ENCODE results near the gene MED23. TPM values are rescaled to one million over a fixed set of nuclear protein-coding genes. Genes with fewer than 3 reads are reported as not detected.

The MED23 gene
- total RNA-seq, 1 donor from 2014 or later = 20.8 TPM

GRCh38 chr6:131565056-131565455 lies 63.0 kb downstream of the MED23 start:
- no peak for TF ChIP-seq CTCF (IDR thresholded peaks at IDR 0.05; ENCODE audit: insufficient read depth, low read length, poor library complexity, severe bottlenecking)
- Histone ChIP-seq H3K4me3 (ENCODE audit: low read depth, low read length) (no peak overlapping the region), H3K36me3 (ENCODE audit: control insufficient read depth, insufficient read depth, low read length) (no peaks in the 10 kb centered on the region), H3K27me3 (ENCODE audit: control insufficient read depth, insufficient read depth, low read length) (no peaks in the 10 kb centered on the region)
- DNase-seq (ENCODE audit: low read depth) = no peak

GRCh38 chr6:131561925-131562707 lies 65.9 kb downstream of the MED23 start:
- TF ChIP-seq CTCF (IDR thresholded peaks at IDR 0.05; ENCODE audit: insufficient read depth, low read length, poor library complexity, severe bottlenecking) = no peak
- no peak for DNase-seq (ENCODE audit: low read depth)
- no peaks in the 10 kb centered on the region for H3K27me3 ChIP-seq (ENCODE audit: control insufficient read depth, insufficient read depth, low read length)

GRCh38 chr6:131558922-131559321 lies 69.1 kb downstream of the MED23 start:
- no peak overlapping the region for H3K4me3 ChIP-seq (ENCODE audit: low read depth, low read length)
- TF ChIP-seq CTCF (IDR thresholded peaks at IDR 0.05; ENCODE audit: insufficient read depth, low read length, poor library complexity, severe bottlenecking) = no peak
- no peaks in the 10 kb centered on the region for H3K27me3 ChIP-seq (ENCODE audit: control insufficient read depth, insufficient read depth, low read length)
- no peak for DNase-seq (ENCODE audit: low read depth)
- H3K36me3 ChIP-seq (ENCODE audit: control insufficient read depth, insufficient read depth, low read length) = no peaks in the 10 kb centered on the region

More at GRCh38 chr6:131561925-131562707, 65.9 kb downstream of the MED23 start:
- Histone ChIP-seq H3K36me3 (ENCODE audit: control insufficient read depth, insufficient read depth, low read length) (no peaks in the 10 kb centered on the region), H3K4me3 (ENCODE audit: low read depth, low read length) (no peak overlapping the region)

- no peak overlapping the region for H3K4me3 ChIP-seq (ENCODE audit: low read depth, low read length)
- no peaks in the 10 kb centered on the region for H3K36me3 ChIP-seq (ENCODE audit: control insufficient read depth, insufficient read depth, low read length)
- no peaks in the 10 kb centered on the region for H3K27me3 ChIP-seq (ENCODE audit: control insufficient read depth, insufficient read depth, low read length)
- no peak for DNase-seq (ENCODE audit: low read depth)
- no peak for TF ChIP-seq CTCF (IDR thresholded peaks at IDR 0.05; ENCODE audit: insufficient read depth, low read length, poor library complexity, severe bottlenecking)
These were observed 72.0 kb downstream of the MED23 start for GRCh38 chr6:131555992-131556391.

- TF ChIP-seq CTCF (IDR thresholded peaks at IDR 0.05; ENCODE audit: insufficient read depth, low read length, poor library complexity, severe bottlenecking) = no peak
- Histone ChIP-seq H3K4me3 (ENCODE audit: low read depth, low read length) (no peak overlapping the region), H3K27me3 (ENCODE audit: control insufficient read depth, insufficient read depth, low read length) (no peaks in the 10 kb centered on the region), H3K36me3 (ENCODE audit: control insufficient read depth, insufficient read depth, low read length) (no peaks in the 10 kb centered on the region)
- DNase-seq (ENCODE audit: low read depth) = no peak
These were observed 75.5 kb downstream of the MED23 start for GRCh38 chr6:131552572-131552971.

GRCh38 chr6:131551902-131552301 lies 76.1 kb downstream of the MED23 start:
- no peak overlapping the region for H3K4me3 ChIP-seq (ENCODE audit: low read depth, low read length)
- TF ChIP-seq CTCF (IDR thresholded peaks at IDR 0.05; ENCODE audit: insufficient read depth, low read length, poor library complexity, severe bottlenecking) = no peak
- DNase-seq (ENCODE audit: low read depth) = no peak
- H3K36me3 ChIP-seq (ENCODE audit: control insufficient read depth, insufficient read depth, low read length) = no peaks in the 10 kb centered on the region
- H3K27me3 ChIP-seq (ENCODE audit: control insufficient read depth, insufficient read depth, low read length) = no peaks in the 10 kb centered on the region

All from kidney epithelial cell (primary cell).